Natural killer cell treated with Interleukin-12 subunit alpha and Interleukin-12 subunit beta and Interleukin-15 and Interleukin-18, amount 100 ng/mL, for 72 hours (primary cell): ENCODE results near the gene PCID2. TPM values are rescaled to one million over a fixed set of nuclear protein-coding genes. Genes with fewer than 3 reads are reported as not detected.

Experiments used
- ATAC-seq, 2 donors: fragments of 150-1000 bp; cut with Tn5 transposase in 1 of 2; sonication (Bioruptor Pico), chemical (Tn5 transposase) in 1 of 2; 2 replicates each; pipeline ENCODE4 v1.10.0; 2021
- DNase-seq: peaks from one replicate; pipeline ENCODE4 v3.0.0; 2022; ENCODE audit warnings: low spot score
- H3K27ac Mint-ChIP-seq, 2 donors: 1 replicate in 1 of 2; 2 replicates in 1 of 2; pipeline ENCODE4 v1.8.0; 2022; ENCODE audit warnings: mixed read lengths in 2 of 2, mild to moderate bottlenecking in 1 of 2, moderate library complexity in 1 of 2
- H3K27me3 Mint-ChIP-seq, 2 donors: 1 replicate in 1 of 2; 2 replicates in 1 of 2; pipeline ENCODE4 v1.8.0; 2022; ENCODE audit warnings: mixed read lengths in 2 of 2
- H3K36me3 Mint-ChIP-seq: one replicate; pipeline ENCODE4 v1.8.0; 2022; ENCODE audit warnings: mixed read lengths
- H3K4me1 Mint-ChIP-seq, 2 donors: 1 replicate in 1 of 2; 2 replicates in 1 of 2; pipeline ENCODE4 v1.8.0; 2022; ENCODE audit warnings: low read depth in 2 of 2, mixed read lengths in 2 of 2, mild to moderate bottlenecking in 1 of 2
- H3K4me3 Mint-ChIP-seq: one replicate; pipeline ENCODE4 v1.8.0; 2022; ENCODE audit warnings: mixed read lengths
- H3K9me3 Mint-ChIP-seq: 2 replicates; pipeline ENCODE4 v1.8.0; 2022; ENCODE audit warnings: mixed read lengths
- total RNA-seq, 2 donors: library from RNA; stranded (reverse); gene quantifications; one replicate each; pipeline ENCODE4 v1.2.3, GENCODE V29; 2022

Gene PCID2
- total RNA-seq, 2 donors from 2014 or later = 29.4 to 68.3 TPM

GRCh38 chr13:113140677-113141600 lies 67.5 kb downstream of the PCID2 start:
- Mint-ChIP-seq H3K27ac (no peak overlapping the region), H3K9me3 (no peaks in the 10 kb centered on the region), H3K4me1 (no peaks in the 10 kb centered on the region), H3K27me3 (peaks cover 1 to 5% of the 10 kb centered on the region in 2 donors), H3K4me3 (no peak overlapping the region), H3K36me3 (no peaks in the 10 kb centered on the region)
- no peak for ATAC-seq
- DNase-seq = no peak

GRCh38 chr13:113139577-113139976 lies 68.9 kb downstream of the PCID2 start:
- Mint-ChIP-seq H3K9me3 (no peaks in the 10 kb centered on the region), H3K4me1 (no peaks in the 10 kb centered on the region), H3K27me3 (peaks cover 4 to 5% of the 10 kb centered on the region in 2 donors), H3K4me3 (no peak overlapping the region), H3K27ac (no peak overlapping the region), H3K36me3 (no peaks in the 10 kb centered on the region)
- DNase-seq (no peak), ATAC-seq (no peak)

DNA sequence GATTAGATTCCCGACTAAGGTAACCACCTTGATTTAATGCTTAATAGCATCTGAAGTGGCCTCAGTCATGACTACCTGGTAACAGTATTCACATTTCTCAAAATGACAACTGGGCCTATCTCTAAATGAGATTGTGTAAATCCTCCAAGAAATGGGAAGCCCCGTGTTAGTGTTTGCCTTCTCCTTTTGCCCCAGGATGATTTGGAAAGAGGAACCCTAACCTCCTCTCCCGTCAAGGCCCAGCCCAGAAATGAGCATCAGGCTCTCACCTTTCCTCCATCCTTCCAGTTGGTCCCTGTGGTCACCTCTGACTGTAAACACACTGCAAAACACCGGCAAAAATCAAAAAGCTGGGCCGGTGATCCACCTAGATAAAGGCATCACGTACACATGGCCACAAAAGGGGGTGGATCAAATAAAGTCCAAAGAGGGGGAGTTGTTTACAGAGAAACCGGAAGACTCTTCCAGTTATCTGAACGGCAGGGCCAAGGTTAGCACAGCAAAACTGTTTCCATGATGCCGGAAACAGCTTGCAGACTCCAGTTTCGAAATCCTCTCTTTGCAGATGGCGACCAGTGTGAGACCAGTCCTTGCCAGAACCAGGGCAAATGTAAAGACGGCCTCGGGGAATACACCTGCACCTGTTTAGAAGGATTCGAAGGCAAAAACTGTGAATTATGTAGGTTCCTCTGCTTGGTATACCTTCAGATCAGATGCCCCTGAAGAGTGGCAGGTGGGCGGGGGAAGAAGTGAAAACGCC lies 69.5 kb downstream of the PCID2 start:
- H3K4me3 Mint-ChIP-seq = no peak overlapping the region
- no peak for ATAC-seq
- H3K4me1 Mint-ChIP-seq = no peaks in the 10 kb centered on the region
- H3K9me3 Mint-ChIP-seq = no peaks in the 10 kb centered on the region
- H3K27me3 Mint-ChIP-seq = peaks cover 4 to 5% of the 10 kb centered on the region in 2 donors
- no peak overlapping the region for H3K27ac Mint-ChIP-seq
- H3K36me3 Mint-ChIP-seq = no peaks in the 10 kb centered on the region
- DNase-seq = no peak

GRCh38 chr13:113137691-113138298 lies 70.7 kb downstream of the PCID2 start:
- H3K4me3 Mint-ChIP-seq = no peak overlapping the region

GRCh38 chr13:113135281-113135760 lies 73.1 kb downstream of the PCID2 start:
- Mint-ChIP-seq H3K27ac (no peak overlapping the region), H3K4me1 (no peaks in the 10 kb centered on the region), H3K4me3 (no peak overlapping the region), H3K27me3 (peaks cover 4 to 13% of the 10 kb centered on the region in 2 donors), H3K9me3 (no peaks in the 10 kb centered on the region), H3K36me3 (no peaks in the 10 kb centered on the region)
- DNase-seq (no peak), ATAC-seq (no peak)

More at GRCh38 chr13:113137691-113138298, 70.7 kb downstream of the PCID2 start:
- Mint-ChIP-seq H3K9me3 (no peaks in the 10 kb centered on the region), H3K4me1 (no peaks in the 10 kb centered on the region), H3K36me3 (no peaks in the 10 kb centered on the region), H3K27ac (no peak overlapping the region), H3K27me3 (peaks cover 4 to 7% of the 10 kb centered on the region in 2 donors)
- ATAC-seq = no peak
- no peak for DNase-seq

GRCh38 chr13:113129921-113130750 lies 78.3 kb downstream of the PCID2 start:
- Mint-ChIP-seq H3K27me3 (peaks cover 15 to 22% of the 10 kb centered on the region in 2 donors), H3K9me3 (no peaks in the 10 kb centered on the region), H3K27ac (no peak overlapping the region), H3K36me3 (no peaks in the 10 kb centered on the region), H3K4me1 (peaks cover 0 to 4% of the 10 kb centered on the region in 2 donors), H3K4me3 (no peak overlapping the region)
- DNase-seq (no peak), ATAC-seq (peak in 1 of 2 donors; percentile 86)

DNA sequence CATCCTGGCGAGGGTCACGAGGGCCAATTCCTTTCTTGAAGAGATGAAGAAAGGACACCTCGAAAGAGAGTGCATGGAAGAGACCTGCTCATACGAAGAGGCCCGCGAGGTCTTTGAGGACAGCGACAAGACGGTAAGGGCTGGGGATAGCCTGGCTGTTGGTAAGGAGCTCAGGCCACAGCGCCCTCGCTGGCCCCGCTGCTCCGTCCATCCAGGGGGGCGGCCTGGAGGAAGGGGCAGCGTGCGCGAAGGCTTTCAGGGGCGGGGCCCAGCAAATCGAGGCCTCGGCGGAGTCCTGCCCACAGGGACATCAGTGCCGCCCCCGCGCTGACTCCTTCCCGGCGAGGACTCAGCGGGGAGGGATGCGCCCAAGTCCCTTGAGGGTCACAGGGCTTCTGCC lies 79.0 kb downstream of the PCID2 start:
- Mint-ChIP-seq H3K4me3 (no peak overlapping the region), H3K27me3 (peaks cover 15 to 22% of the 10 kb centered on the region in 2 donors), H3K9me3 (no peaks in the 10 kb centered on the region), H3K27ac (no peak overlapping the region), H3K36me3 (no peaks in the 10 kb centered on the region), H3K4me1 (peaks cover 0 to 4% of the 10 kb centered on the region in 2 donors)
- no peak for DNase-seq
- peak in 1 of 2 donors; percentile 15 for ATAC-seq

Other genes with a start within 250 kb of the PCID2 start
- under 1 TPM; 0.56 to 0.74 TPM for gene MCF2L, start 239.5 kb downstream of the PCID2 start, total RNA-seq
- gene F7, start 102.9 kb downstream of the PCID2 start, total RNA-seq = not detected
- not detected for gene F10, start 85.9 kb downstream of the PCID2 start, total RNA-seq
- gene PROZ, start 50.0 kb downstream of the PCID2 start, total RNA-seq = not detected
- gene CUL4A, start 944 bp upstream of the PCID2 start, total RNA-seq = 10 to 100 TPM; 51.4 to 86.2 TPM
- gene LAMP1, start 88.6 kb upstream of the PCID2 start, total RNA-seq = 100 to 1,000 TPM; 104 to 108 TPM
- not detected for gene GRTP1, start 155.5 kb upstream of the PCID2 start, total RNA-seq
- 1 to 10 TPM; 1.8 to 1.9 TPM for gene ADPRHL1, start 244.8 kb upstream of the PCID2 start, total RNA-seq